ENCODE measurements around the gene INPP5A.

The INPP5A gene

DNA sequence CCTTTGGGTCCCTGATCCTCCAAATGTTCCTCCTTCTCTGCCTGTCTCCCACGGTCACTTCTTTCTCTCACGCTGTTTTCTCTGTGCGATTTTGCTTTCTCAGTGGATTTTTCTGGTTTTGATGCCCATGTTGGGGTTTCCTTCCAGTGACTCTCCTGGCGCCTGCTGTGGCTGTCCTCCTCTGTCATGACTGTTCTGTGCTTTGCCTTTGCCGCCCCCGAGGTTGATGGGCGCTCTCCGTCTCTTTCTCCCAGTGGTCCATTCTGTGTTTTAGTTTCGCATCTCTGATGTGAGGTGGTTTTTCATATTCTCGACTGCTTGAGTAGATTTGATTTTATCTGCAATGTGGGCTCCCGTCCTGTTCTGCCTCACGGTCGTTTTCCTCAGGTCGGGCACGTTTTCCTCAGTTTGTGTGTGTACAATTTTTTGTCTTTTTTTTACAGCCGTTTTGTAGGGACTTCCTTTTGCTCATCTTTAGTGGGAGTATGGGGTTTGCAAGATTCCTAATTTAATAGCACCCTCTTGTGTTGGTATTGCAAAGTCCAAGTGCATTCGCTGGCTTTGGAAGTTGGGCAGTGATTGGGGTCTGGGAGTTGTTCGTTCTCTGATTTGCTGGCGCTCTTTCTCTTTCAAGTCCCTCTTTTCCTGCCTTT, 100.0 kb downstream of the INPP5A start:
- Histone ChIP-seq H3K4me2 (ENCODE audit: low read length) (no peak overlapping the region), H4K5ac (ENCODE audit: low read length) (no peak overlapping the region), H3K4me3 (ENCODE audit: low read length) (no peak overlapping the region), H3K79me2 (ENCODE audit: control insufficient read depth, insufficient read depth, low read length) (no peaks in the 10 kb centered on the region), H2BK15ac (replicated peaks; ENCODE audit: low read depth) (no peak overlapping the region), H3K79me1 (ENCODE audit: low read length) (no peaks in the 10 kb centered on the region), H3K4me1 (ENCODE audit: control insufficient read depth, low read depth, low read length) (no peaks in the 10 kb centered on the region), H3K56ac (ENCODE audit: low read length) (no peak overlapping the region), H3K18ac (ENCODE audit: low read length) (no peak overlapping the region), H3K23ac (ENCODE audit: low read length) (no peak overlapping the region), H3K9ac (ENCODE audit: low read length) (no peak overlapping the region), H2BK5ac (ENCODE audit: low read length) (no peak overlapping the region), H2AK5ac (ENCODE audit: low read length) (no peak overlapping the region), H3K36me3 (ENCODE audit: control insufficient read depth, insufficient read depth, low read length) (no peaks in the 10 kb centered on the region), H3K4ac (ENCODE audit: low read depth, low read length) (no peak overlapping the region), H4K8ac (ENCODE audit: low read depth, low read length) (no peak overlapping the region), H3K27ac (ENCODE audit: low read depth, low read length) (no peak overlapping the region), H3K27me3 (ENCODE audit: insufficient read depth, low read length, poor library complexity) (no peaks in the 10 kb centered on the region), H2BK120ac (ENCODE audit: low read depth, low read length) (no peak overlapping the region)
- peak; percentile 81 for DNase-seq
- WGBS (ENCODE audit: extremely low coverage, insufficient coverage, low lambda C conversion rate): no CpG with 5 or more reads among the region's 19 CpGs

DNA sequence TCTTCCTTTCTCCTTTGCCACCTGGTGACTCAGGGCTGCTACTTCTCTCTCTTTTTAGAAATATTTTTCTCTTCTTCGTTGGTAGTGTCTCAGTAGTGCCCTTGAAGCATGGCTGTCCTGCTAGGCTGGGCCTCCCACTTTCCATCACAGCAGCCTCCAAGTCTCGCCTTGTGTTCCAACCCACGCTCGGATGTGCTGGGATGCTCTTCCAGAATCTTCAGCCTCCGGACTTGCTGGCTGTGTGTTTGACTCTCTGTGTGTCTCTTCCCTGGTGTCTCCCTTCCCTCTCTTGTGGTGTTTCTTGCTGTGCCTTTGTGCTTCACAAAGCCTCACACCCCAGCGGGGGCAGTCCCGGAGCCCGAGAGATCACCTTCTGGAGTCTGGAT, 100.5 kb downstream of the INPP5A start:
- H2BK120ac ChIP-seq (ENCODE audit: low read depth, low read length): no peak overlapping the region
- H3K79me2 ChIP-seq (ENCODE audit: control insufficient read depth, insufficient read depth, low read length): no peaks in the 10 kb centered on the region
- no peak overlapping the region for H2BK15ac ChIP-seq (replicated peaks; ENCODE audit: low read depth)
- H3K36me3 ChIP-seq (ENCODE audit: control insufficient read depth, insufficient read depth, low read length): no peaks in the 10 kb centered on the region
- no peak overlapping the region for H3K4me2 ChIP-seq (ENCODE audit: low read length)
- no peak overlapping the region for H3K23ac ChIP-seq (ENCODE audit: low read length)
- H3K27me3 ChIP-seq (ENCODE audit: insufficient read depth, low read length, poor library complexity): no peaks in the 10 kb centered on the region
- H3K4me1 ChIP-seq (ENCODE audit: control insufficient read depth, low read depth, low read length): no peaks in the 10 kb centered on the region
- no peaks in the 10 kb centered on the region for H3K79me1 ChIP-seq (ENCODE audit: low read length)
- H2BK5ac ChIP-seq (ENCODE audit: low read length): no peak overlapping the region
- no peak overlapping the region for H4K8ac ChIP-seq (ENCODE audit: low read depth, low read length)
- H3K27ac ChIP-seq (ENCODE audit: low read depth, low read length): no peak overlapping the region
- no peak overlapping the region for H3K56ac ChIP-seq (ENCODE audit: low read length)
- no peak for DNase-seq
- no peak overlapping the region for H3K4me3 ChIP-seq (ENCODE audit: low read length)
- H2AK5ac ChIP-seq (ENCODE audit: low read length): no peak overlapping the region
- no peak overlapping the region for H3K4ac ChIP-seq (ENCODE audit: low read depth, low read length)
- H3K18ac ChIP-seq (ENCODE audit: low read length): no peak overlapping the region
- no peak overlapping the region for H4K5ac ChIP-seq (ENCODE audit: low read length)
- no peak overlapping the region for H3K9ac ChIP-seq (ENCODE audit: low read length)
- WGBS (ENCODE audit: extremely low coverage, insufficient coverage, low lambda C conversion rate): no CpG with 5 or more reads among the region's 8 CpGs

DNA sequence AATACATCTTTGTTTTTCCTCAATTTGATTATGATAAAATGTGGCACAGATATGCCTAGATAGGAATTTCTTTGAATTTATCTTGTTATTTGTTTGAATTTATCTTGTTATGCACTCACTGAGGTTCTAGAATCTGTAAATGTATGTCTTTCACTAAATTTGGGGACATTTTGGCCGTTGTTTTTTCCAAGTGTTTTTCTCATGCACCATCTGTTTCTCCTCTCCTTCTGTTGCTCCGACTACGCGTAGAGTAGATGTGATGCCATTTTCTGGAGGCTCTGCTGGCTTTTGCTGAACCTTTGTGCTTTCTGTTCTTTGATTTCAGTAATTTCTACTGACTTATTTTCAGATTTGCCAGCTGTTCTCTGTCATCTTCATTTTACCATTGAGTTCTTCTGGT, 101.9 kb downstream of the INPP5A start:
- Histone ChIP-seq H2BK15ac (replicated peaks; ENCODE audit: low read depth) (no peak overlapping the region), H3K9ac (ENCODE audit: low read length) (no peak overlapping the region), H3K79me1 (ENCODE audit: low read length) (no peaks in the 10 kb centered on the region), H3K79me2 (ENCODE audit: control insufficient read depth, insufficient read depth, low read length) (no peaks in the 10 kb centered on the region), H3K23ac (ENCODE audit: low read length) (no peak overlapping the region), H4K5ac (ENCODE audit: low read length) (no peak overlapping the region), H2BK120ac (ENCODE audit: low read depth, low read length) (no peak overlapping the region), H3K4me1 (ENCODE audit: control insufficient read depth, low read depth, low read length) (no peaks in the 10 kb centered on the region), H3K56ac (ENCODE audit: low read length) (no peak overlapping the region), H3K27ac (ENCODE audit: low read depth, low read length) (no peak overlapping the region), H3K4me2 (ENCODE audit: low read length) (no peak overlapping the region), H3K27me3 (ENCODE audit: insufficient read depth, low read length, poor library complexity) (no peaks in the 10 kb centered on the region), H3K4me3 (ENCODE audit: low read length) (no peak overlapping the region), H2AK5ac (ENCODE audit: low read length) (no peak overlapping the region), H2BK5ac (ENCODE audit: low read length) (no peak overlapping the region), H3K36me3 (ENCODE audit: control insufficient read depth, insufficient read depth, low read length) (no peaks in the 10 kb centered on the region), H3K18ac (ENCODE audit: low read length) (no peak overlapping the region), H3K4ac (ENCODE audit: low read depth, low read length) (no peak overlapping the region), H4K8ac (ENCODE audit: low read depth, low read length) (no peak overlapping the region)
- no peak for DNase-seq
- no CpG with 5 or more reads among the region's 4 CpGs for WGBS (ENCODE audit: extremely low coverage, insufficient coverage, low lambda C conversion rate)

DNA sequence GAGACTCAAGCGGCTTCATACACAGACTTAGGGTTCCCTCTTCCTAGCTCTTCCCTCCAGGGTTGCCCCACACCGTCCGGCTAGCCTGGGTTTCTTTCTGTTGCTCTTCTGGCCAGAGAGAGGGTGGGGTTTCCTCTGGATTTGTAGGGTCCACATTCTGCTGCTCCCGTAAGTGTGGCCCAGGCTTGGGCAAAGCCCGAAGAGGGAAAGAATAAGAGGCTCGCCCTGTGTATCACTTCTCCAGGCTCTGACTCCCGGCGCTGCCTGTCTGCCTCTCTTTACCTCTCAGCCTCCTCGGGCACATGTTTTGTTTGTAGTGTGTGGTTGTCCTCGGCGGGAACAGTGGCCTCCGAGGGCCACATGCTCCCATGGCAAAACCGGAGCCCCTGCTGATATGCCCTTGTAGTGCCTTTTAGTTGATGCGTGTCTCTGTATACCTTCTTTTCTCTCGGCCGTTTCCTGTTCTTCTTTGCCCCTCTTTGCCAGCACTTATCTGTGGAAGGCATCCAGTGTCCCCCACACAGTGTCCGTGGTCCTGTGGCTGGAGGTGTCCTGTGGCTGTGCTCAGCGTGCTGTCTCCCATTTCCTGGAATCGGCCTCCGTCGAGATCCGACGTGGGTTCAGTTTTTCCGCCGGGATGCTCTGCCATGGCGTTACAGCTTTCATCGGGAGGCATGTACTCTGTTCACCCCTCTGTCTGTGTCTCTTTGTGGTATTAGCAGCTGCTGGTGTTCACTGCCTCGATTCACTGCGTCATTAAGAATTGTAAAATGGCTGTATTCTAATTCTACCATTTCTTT, 102.9 kb downstream of the INPP5A start:
- H2BK5ac ChIP-seq (ENCODE audit: low read length): no peak overlapping the region
- H3K4me1 ChIP-seq (ENCODE audit: control insufficient read depth, low read depth, low read length): no peaks in the 10 kb centered on the region
- DNase-seq: no peak
- H3K79me2 ChIP-seq (ENCODE audit: control insufficient read depth, insufficient read depth, low read length): no peaks in the 10 kb centered on the region
- no peak overlapping the region for H3K4me3 ChIP-seq (ENCODE audit: low read length)
- no peaks in the 10 kb centered on the region for H3K79me1 ChIP-seq (ENCODE audit: low read length)
- no CpG with 5 or more reads among the region's 29 CpGs for WGBS (ENCODE audit: extremely low coverage, insufficient coverage, low lambda C conversion rate)
- H2BK120ac ChIP-seq (ENCODE audit: low read depth, low read length): no peak overlapping the region
- H2AK5ac ChIP-seq (ENCODE audit: low read length): no peak overlapping the region
- no peak overlapping the region for H3K4me2 ChIP-seq (ENCODE audit: low read length)
- H4K8ac ChIP-seq (ENCODE audit: low read depth, low read length): no peak overlapping the region
- H3K4ac ChIP-seq (ENCODE audit: low read depth, low read length): no peak overlapping the region
- H3K27me3 ChIP-seq (ENCODE audit: insufficient read depth, low read length, poor library complexity): no peaks in the 10 kb centered on the region
- no peak overlapping the region for H3K56ac ChIP-seq (ENCODE audit: low read length)
- no peak overlapping the region for H2BK15ac ChIP-seq (replicated peaks; ENCODE audit: low read depth)
- H3K27ac ChIP-seq (ENCODE audit: low read depth, low read length): no peak overlapping the region
- H3K18ac ChIP-seq (ENCODE audit: low read length): no peak overlapping the region
- no peaks in the 10 kb centered on the region for H3K36me3 ChIP-seq (ENCODE audit: control insufficient read depth, insufficient read depth, low read length)
- H3K9ac ChIP-seq (ENCODE audit: low read length): no peak overlapping the region
- H4K5ac ChIP-seq (ENCODE audit: low read length): no peak overlapping the region
- no peak overlapping the region for H3K23ac ChIP-seq (ENCODE audit: low read length)

DNA sequence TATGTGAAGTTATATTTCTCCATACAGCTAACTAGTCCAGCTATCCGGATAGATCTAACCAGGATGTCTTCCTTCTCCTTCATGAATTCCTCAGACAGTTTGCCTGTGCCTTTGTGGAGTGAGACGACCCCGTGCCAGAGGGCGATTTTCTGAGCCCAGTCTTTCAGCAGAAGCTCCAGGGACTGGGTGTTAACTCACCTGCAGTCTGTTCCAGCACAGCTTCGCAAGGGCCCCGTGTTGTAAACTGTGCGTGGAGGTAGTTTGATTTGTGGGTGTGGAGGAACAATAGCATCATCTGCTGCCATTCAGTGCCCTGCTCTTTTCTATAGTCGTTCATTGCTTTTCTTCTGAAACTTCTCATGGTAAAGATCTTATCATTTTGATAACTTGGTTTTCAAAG, 103.8 kb downstream of the INPP5A start:
- H3K4ac ChIP-seq (ENCODE audit: low read depth, low read length): no peak overlapping the region
- H3K4me1 ChIP-seq (ENCODE audit: control insufficient read depth, low read depth, low read length): no peaks in the 10 kb centered on the region
- H4K5ac ChIP-seq (ENCODE audit: low read length): no peak overlapping the region
- WGBS (ENCODE audit: extremely low coverage, insufficient coverage, low lambda C conversion rate): no CpG with 5 or more reads among the region's 8 CpGs
- H2AK5ac ChIP-seq (ENCODE audit: low read length): no peak overlapping the region
- no peak overlapping the region for H3K4me2 ChIP-seq (ENCODE audit: low read length)
- no peak overlapping the region for H2BK120ac ChIP-seq (ENCODE audit: low read depth, low read length)
- no peak overlapping the region for H4K8ac ChIP-seq (ENCODE audit: low read depth, low read length)
- H3K9ac ChIP-seq (ENCODE audit: low read length): no peak overlapping the region
- H3K27me3 ChIP-seq (ENCODE audit: insufficient read depth, low read length, poor library complexity): no peaks in the 10 kb centered on the region
- H2BK5ac ChIP-seq (ENCODE audit: low read length): no peak overlapping the region
- no peaks in the 10 kb centered on the region for H3K36me3 ChIP-seq (ENCODE audit: control insufficient read depth, insufficient read depth, low read length)
- DNase-seq: no peak
- no peak overlapping the region for H3K4me3 ChIP-seq (ENCODE audit: low read length)
- no peaks in the 10 kb centered on the region for H3K79me2 ChIP-seq (ENCODE audit: control insufficient read depth, insufficient read depth, low read length)
- H3K79me1 ChIP-seq (ENCODE audit: low read length): no peaks in the 10 kb centered on the region
- no peak overlapping the region for H2BK15ac ChIP-seq (replicated peaks; ENCODE audit: low read depth)
- no peak overlapping the region for H3K23ac ChIP-seq (ENCODE audit: low read length)
- H3K56ac ChIP-seq (ENCODE audit: low read length): no peak overlapping the region
- no peak overlapping the region for H3K27ac ChIP-seq (ENCODE audit: low read depth, low read length)
- H3K18ac ChIP-seq (ENCODE audit: low read length): no peak overlapping the region

Measured in mesendoderm (in vitro differentiated cells).